Endothelial cell (in vitro differentiated cells): Measurements from ENCODE around the gene NUDT16L1. TPM values are rescaled to one million over a fixed set of nuclear protein-coding genes. Genes with fewer than 3 reads are reported as not detected.

ENCODE experiments used
- DNase-seq: peaks from one replicate; pipeline ENCODE4 v3.0.0; 2021; ENCODE audit warnings: low spot score
- H3K27ac Mint-ChIP-seq: one replicate; pipeline ENCODE4 v1.8.0; 2021; ENCODE audit warnings: mixed read lengths, inconsistent platforms; ENCODE audit not compliant: unreplicated experiment
- H3K27me3 Mint-ChIP-seq: one replicate; pipeline ENCODE4 v1.8.0; 2021; ENCODE audit warnings: mild to moderate bottlenecking, moderate library complexity, mixed read lengths, inconsistent platforms; ENCODE audit not compliant: unreplicated experiment
- H3K36me3 Mint-ChIP-seq: one replicate; pipeline ENCODE4 v1.8.0; 2021; ENCODE audit warnings: mild to moderate bottlenecking, low read depth, mixed read lengths, inconsistent platforms; ENCODE audit not compliant: unreplicated experiment
- H3K4me1 Mint-ChIP-seq: one replicate; pipeline ENCODE4 v1.8.0; 2021; ENCODE audit warnings: mild to moderate bottlenecking, mixed read lengths, inconsistent platforms; ENCODE audit not compliant: unreplicated experiment
- H3K4me3 Mint-ChIP-seq: one replicate; pipeline ENCODE4 v1.8.0; 2021; ENCODE audit warnings: mild to moderate bottlenecking, mixed read lengths, inconsistent platforms; ENCODE audit not compliant: unreplicated experiment
- H3K9me3 Mint-ChIP-seq: one replicate; pipeline ENCODE4 v1.8.0; 2021; ENCODE audit warnings: mixed read lengths, inconsistent platforms; ENCODE audit not compliant: unreplicated experiment
- total RNA-seq: library from RNA; stranded (reverse); fragmentation: NEBNext Ultra II Directional; extraction: Animal tissue kit (Norgen Biotek cat#: 25700); gene quantifications from one replicate; pipeline ENCODE4 v1.2.1, GENCODE V29; 2021; ENCODE audit not compliant: unreplicated experiment
- TF ChIP-seq, protein P1 (sequence below): fragments of 200-600 bp; sonication (generic); IDR thresholded peaks from one replicate; pipeline ENCODE4 v1.5.0; 2021; ENCODE audit warnings: antibody characterized with exemption; ENCODE audit not compliant: unreplicated experiment

NUDT16L1 gene
- total RNA-seq, 1 donor from 2014 or later = 43.1 TPM

GRCh38 chr16:4694642-4695451 is 1.5 kb downstream of the NUDT16L1 start:
- H3K27ac Mint-ChIP-seq = peak overlapping the region; percentile 30
- no peak for DNase-seq

GRCh38 chr16:4695473-4696171 is 2.3 kb downstream of the NUDT16L1 start:
- Mint-ChIP-seq H3K36me3 (peaks cover 8% of the 10 kb centered on the region), H3K27me3 (peaks cover 14% of the 10 kb centered on the region), H3K4me3 (peak overlapping the region; percentile 76), H3K4me1 (no peaks in the 10 kb centered on the region), H3K27ac (no peak overlapping the region), H3K9me3 (no peaks in the 10 kb centered on the region)
- no peak for DNase-seq
- TF ChIP-seq, protein P1, sequence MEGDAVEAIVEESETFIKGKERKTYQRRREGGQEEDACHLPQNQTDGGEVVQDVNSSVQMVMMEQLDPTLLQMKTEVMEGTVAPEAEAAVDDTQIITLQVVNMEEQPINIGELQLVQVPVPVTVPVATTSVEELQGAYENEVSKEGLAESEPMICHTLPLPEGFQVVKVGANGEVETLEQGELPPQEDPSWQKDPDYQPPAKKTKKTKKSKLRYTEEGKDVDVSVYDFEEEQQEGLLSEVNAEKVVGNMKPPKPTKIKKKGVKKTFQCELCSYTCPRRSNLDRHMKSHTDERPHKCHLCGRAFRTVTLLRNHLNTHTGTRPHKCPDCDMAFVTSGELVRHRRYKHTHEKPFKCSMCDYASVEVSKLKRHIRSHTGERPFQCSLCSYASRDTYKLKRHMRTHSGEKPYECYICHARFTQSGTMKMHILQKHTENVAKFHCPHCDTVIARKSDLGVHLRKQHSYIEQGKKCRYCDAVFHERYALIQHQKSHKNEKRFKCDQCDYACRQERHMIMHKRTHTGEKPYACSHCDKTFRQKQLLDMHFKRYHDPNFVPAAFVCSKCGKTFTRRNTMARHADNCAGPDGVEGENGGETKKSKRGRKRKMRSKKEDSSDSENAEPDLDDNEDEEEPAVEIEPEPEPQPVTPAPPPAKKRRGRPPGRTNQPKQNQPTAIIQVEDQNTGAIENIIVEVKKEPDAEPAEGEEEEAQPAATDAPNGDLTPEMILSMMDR = no peak

More at GRCh38 chr16:4694642-4695451, 1.5 kb downstream of the NUDT16L1 start:
- Mint-ChIP-seq H3K36me3 (peaks cover 7% of the 10 kb centered on the region), H3K4me3 (peak overlapping the region; percentile 93), H3K9me3 (no peaks in the 10 kb centered on the region), H3K27me3 (peaks cover 16% of the 10 kb centered on the region), H3K4me1 (no peaks in the 10 kb centered on the region)
- TF ChIP-seq, protein P1 = no peak

DNA sequence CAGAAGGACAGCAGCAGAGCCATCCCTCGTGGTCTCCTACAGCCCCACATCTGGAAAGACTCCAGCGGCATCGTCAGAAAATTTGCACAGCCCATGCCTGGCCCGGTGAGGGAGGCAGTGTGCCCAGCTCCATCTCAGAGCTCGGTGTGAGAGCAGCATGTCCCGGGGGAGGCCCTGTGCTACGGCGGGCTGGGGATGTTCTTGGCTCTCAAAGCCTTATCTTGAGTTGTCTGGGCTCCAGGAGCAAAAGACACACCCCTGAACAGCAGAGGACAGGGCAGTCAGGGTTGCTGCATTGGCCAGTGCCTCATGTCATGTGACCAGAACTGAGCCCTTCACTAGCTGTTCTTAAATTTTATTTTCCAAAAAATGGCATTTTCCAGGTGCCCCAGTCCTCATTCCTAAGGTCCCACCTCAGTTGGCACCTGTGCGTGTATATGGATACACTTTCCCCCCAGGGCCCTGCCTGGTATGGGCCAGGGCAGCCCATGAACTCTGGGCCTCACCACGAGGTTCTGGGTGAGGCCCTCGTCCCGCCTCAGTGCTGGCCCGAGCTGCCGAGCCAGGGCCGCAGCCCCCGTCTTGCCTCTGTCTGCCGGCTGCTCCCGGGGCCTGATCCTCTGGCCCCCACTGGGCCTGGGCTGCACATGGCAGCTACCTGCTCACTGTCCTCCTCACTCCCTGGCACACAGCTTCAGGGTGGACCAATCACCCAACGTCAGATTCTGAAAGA is 3.0 kb downstream of the NUDT16L1 start:
- Mint-ChIP-seq H3K27me3 (peaks cover 12% of the 10 kb centered on the region), H3K4me1 (no peaks in the 10 kb centered on the region), H3K27ac (no peak overlapping the region), H3K36me3 (peaks cover 8% of the 10 kb centered on the region), H3K4me3 (no peak overlapping the region), H3K9me3 (no peaks in the 10 kb centered on the region)
- no peak for DNase-seq
- TF ChIP-seq, protein P1 = no peak

- H3K4me3 Mint-ChIP-seq = no peak overlapping the region
- TF ChIP-seq, protein P1 = no peak
- H3K9me3 Mint-ChIP-seq = no peaks in the 10 kb centered on the region
- peaks cover 9% of the 10 kb centered on the region for H3K36me3 Mint-ChIP-seq
- no peak for DNase-seq
- H3K27me3 Mint-ChIP-seq = peaks cover 10% of the 10 kb centered on the region
- H3K27ac Mint-ChIP-seq = no peak overlapping the region
- H3K4me1 Mint-ChIP-seq = no peaks in the 10 kb centered on the region
These were observed 3.8 kb downstream of the NUDT16L1 start for GRCh38 chr16:4696905-4697847.
